Measurements from ENCODE around the gene PIAS2. TPM values are rescaled to one million over a fixed set of nuclear protein-coding genes. Genes with fewer than 3 reads are reported as not detected.

PIAS2 gene
- total RNA-seq, 1 experiment from 2014 or later: 30.6 TPM

GRCh38 chr18:46821856-46822711 is 95.2 kb downstream of the PIAS2 start:
- H3K4me1 ChIP-seq (ENCODE audit: control insufficient read depth, insufficient read depth, low read length): no peaks in the 10 kb centered on the region
- ATAC-seq: no peak
- H3K4me3 ChIP-seq (ENCODE audit: low read depth in 2 of 2, low read length in 2 of 2): no peak overlapping the region
- intact Hi-C loops (cut with micrococcal nuclease; ENCODE audit: unreplicated experiment) (no loop called here), in situ Hi-C loops (cut with HindIII; ENCODE audit: low pct_unique_long_range_greater_than_20kb, low sequenced_read_pairs) (no loop called here)
- ChIA-PET CTCF (no interaction called here), POLR2A (no interaction called here)
- no peak overlapping the region for H3K27ac ChIP-seq (ENCODE audit: low read length)
- no peaks in the 10 kb centered on the region; the same call in 1 of the 2 replicates for H3K36me3 ChIP-seq (ENCODE audit: control insufficient read depth, insufficient read depth, low read length)
- BruUV-seq (replicated peaks): no TSS peak
- no peaks in the 10 kb centered on the region for H3K9me3 ChIP-seq (ENCODE audit: control insufficient read depth, insufficient read depth, low read depth, low read length)
- no peak for TF ChIP-seq TCF7L2 (IDR thresholded peaks at IDR 0.05; ENCODE audit: low read depth, low read length)
- TF ChIP-seq, protein P1, sequence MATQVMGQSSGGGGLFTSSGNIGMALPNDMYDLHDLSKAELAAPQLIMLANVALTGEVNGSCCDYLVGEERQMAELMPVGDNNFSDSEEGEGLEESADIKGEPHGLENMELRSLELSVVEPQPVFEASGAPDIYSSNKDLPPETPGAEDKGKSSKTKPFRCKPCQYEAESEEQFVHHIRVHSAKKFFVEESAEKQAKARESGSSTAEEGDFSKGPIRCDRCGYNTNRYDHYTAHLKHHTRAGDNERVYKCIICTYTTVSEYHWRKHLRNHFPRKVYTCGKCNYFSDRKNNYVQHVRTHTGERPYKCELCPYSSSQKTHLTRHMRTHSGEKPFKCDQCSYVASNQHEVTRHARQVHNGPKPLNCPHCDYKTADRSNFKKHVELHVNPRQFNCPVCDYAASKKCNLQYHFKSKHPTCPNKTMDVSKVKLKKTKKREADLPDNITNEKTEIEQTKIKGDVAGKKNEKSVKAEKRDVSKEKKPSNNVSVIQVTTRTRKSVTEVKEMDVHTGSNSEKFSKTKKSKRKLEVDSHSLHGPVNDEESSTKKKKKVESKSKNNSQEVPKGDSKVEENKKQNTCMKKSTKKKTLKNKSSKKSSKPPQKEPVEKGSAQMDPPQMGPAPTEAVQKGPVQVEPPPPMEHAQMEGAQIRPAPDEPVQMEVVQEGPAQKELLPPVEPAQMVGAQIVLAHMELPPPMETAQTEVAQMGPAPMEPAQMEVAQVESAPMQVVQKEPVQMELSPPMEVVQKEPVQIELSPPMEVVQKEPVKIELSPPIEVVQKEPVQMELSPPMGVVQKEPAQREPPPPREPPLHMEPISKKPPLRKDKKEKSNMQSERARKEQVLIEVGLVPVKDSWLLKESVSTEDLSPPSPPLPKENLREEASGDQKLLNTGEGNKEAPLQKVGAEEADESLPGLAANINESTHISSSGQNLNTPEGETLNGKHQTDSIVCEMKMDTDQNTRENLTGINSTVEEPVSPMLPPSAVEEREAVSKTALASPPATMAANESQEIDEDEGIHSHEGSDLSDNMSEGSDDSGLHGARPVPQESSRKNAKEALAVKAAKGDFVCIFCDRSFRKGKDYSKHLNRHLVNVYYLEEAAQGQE (IDR thresholded peaks at IDR 0.05; ENCODE audit: insufficient read depth in 1 of 2, low read depth in 2 of 2, low read length in 1 of 2): no peak
- TF ChIP-seq SIN3A (IDR thresholded peaks at IDR 0.05; ENCODE audit: borderline replicate concordance, insufficient read depth, low read depth, low read length): no peak
- TF ChIP-seq CTCF (IDR thresholded peaks at IDR 0.05): no peak
- no peak for TF ChIP-seq POLR2AphosphoS5 (IDR thresholded peaks at IDR 0.05; ENCODE audit: low read depth, low read length)
- DNase-seq (ENCODE audit: low read depth, low spot score): no peak
- no peaks in the 10 kb centered on the region for H3K27me3 ChIP-seq (ENCODE audit: control insufficient read depth, insufficient read depth, low read length)

DNA sequence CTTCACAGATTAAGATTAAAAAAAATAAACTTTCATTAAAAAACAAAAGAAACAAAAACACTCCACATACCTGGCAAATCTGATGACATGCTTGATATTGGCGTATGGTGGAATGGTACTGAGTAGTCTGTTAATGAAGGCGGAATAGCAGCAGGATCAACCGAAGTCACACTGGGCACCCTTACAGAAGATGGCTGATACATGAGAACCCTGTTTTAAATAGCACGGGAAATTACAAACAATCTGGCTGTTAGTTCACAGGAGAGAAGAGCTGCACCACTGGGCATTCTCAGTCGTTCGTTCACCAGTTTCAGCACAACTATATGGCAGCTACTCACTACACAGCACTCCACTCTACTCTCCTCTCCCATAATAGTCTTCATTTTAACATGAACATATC is 96.4 kb downstream of the PIAS2 start:
- TF ChIP-seq POLR2AphosphoS5 (IDR thresholded peaks at IDR 0.05; ENCODE audit: low read depth, low read length) (no peak), TCF7L2 (IDR thresholded peaks at IDR 0.05; ENCODE audit: low read depth, low read length) (no peak), SIN3A (IDR thresholded peaks at IDR 0.05; ENCODE audit: borderline replicate concordance, insufficient read depth, low read depth, low read length) (no peak), CTCF (IDR thresholded peaks at IDR 0.05) (no peak)
- TF ChIP-seq, protein P1 (IDR thresholded peaks at IDR 0.05; ENCODE audit: insufficient read depth in 1 of 2, low read depth in 2 of 2, low read length in 1 of 2): no peak
- Histone ChIP-seq H3K27ac (ENCODE audit: low read length) (no peak overlapping the region), H3K4me1 (ENCODE audit: control insufficient read depth, insufficient read depth, low read length) (no peaks in the 10 kb centered on the region), H3K27me3 (ENCODE audit: control insufficient read depth, insufficient read depth, low read length) (no peaks in the 10 kb centered on the region), H3K36me3 (ENCODE audit: control insufficient read depth, insufficient read depth, low read length) (no peaks in the 10 kb centered on the region; the same call in 1 of the 2 replicates), H3K9me3 (ENCODE audit: control insufficient read depth, insufficient read depth, low read depth, low read length) (no peaks in the 10 kb centered on the region), H3K4me3 (ENCODE audit: low read depth in 2 of 2, low read length in 2 of 2) (no peak overlapping the region)
- POLR2A ChIA-PET: no interaction called here
- in situ Hi-C loops (cut with HindIII; ENCODE audit: low pct_unique_long_range_greater_than_20kb, low sequenced_read_pairs): no loop called here
- ATAC-seq: no peak
- intact Hi-C loops (cut with micrococcal nuclease; ENCODE audit: unreplicated experiment): no loop called here
- CTCF ChIA-PET: no interaction called here
- no peak for DNase-seq (ENCODE audit: low read depth, low spot score)
- no TSS peak for BruUV-seq (replicated peaks)
